Osteocyte (in vitro differentiated cells): ENCODE results near the gene KLF8. TPM values are rescaled to one million over a fixed set of nuclear protein-coding genes. Genes with fewer than 3 reads are reported as not detected.

ENCODE experiments used
- DNase-seq: peaks from one replicate; pipeline ENCODE4 v3.0.0; 2021; ENCODE audit warnings: mixed read lengths; ENCODE audit not compliant: unreplicated experiment; ENCODE audit errors: extremely low spot score
- H3K27ac Mint-ChIP-seq: one replicate; pipeline ENCODE4 v1.8.0; 2021; ENCODE audit warnings: mild to moderate bottlenecking, mixed read lengths; ENCODE audit not compliant: unreplicated experiment
- H3K27me3 Mint-ChIP-seq: one replicate; pipeline ENCODE4 v1.8.0; 2021; ENCODE audit warnings: mixed read lengths; ENCODE audit not compliant: unreplicated experiment
- H3K36me3 Mint-ChIP-seq: one replicate; pipeline ENCODE4 v1.8.0; 2021; ENCODE audit warnings: mixed read lengths; ENCODE audit not compliant: unreplicated experiment
- H3K4me1 Mint-ChIP-seq: one replicate; pipeline ENCODE4 v1.8.0; 2021; ENCODE audit warnings: mixed read lengths; ENCODE audit not compliant: unreplicated experiment
- H3K4me3 Mint-ChIP-seq: one replicate; pipeline ENCODE4 v1.8.0; 2021; ENCODE audit warnings: mild to moderate bottlenecking, moderate library complexity, mixed read lengths; ENCODE audit not compliant: unreplicated experiment
- H3K9me3 Mint-ChIP-seq: one replicate; pipeline ENCODE4 v1.8.0; 2021; ENCODE audit warnings: mixed read lengths; ENCODE audit not compliant: unreplicated experiment
- total RNA-seq: library from RNA; stranded (reverse); gene quantifications from 2 replicates; pipeline ENCODE4 v1.2.1, GENCODE V29; 2021
- TF ChIP-seq, protein P1 (sequence below): fragments of 200-600 bp; sonication (generic); IDR thresholded peaks from 2 replicates; pipeline ENCODE4 v1.5.0; 2021; ENCODE audit warnings: antibody characterized with exemption, mild to moderate bottlenecking, moderate library complexity

The KLF8 gene
- total RNA-seq, 1 donor from 2014 or later: 0.78 TPM

DNA sequence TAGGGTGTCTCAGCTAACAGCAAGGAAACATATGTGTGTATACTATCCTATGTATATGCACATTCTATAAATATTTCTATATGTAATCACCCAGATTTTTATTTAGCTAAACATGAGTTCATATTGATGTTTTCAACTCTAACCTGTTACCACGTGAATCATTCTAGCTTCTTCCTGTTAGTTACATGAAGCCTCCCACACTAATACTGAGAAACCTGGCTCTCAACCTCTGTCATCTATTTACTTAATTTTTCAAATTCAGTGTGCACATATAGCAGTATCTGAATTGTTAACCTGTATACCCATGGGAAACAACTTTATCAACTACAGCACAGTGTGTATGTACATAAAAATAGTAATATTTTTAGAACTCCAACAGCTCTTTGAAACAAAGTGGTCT is 57.3 kb downstream of the KLF8 start:
- Mint-ChIP-seq H3K4me1 (no peaks in the 10 kb centered on the region), H3K36me3 (no peaks in the 10 kb centered on the region), H3K27me3 (no peaks in the 10 kb centered on the region), H3K27ac (no peak overlapping the region), H3K4me3 (no peak overlapping the region), H3K9me3 (peaks cover 31% of the 10 kb centered on the region)
- DNase-seq: no peak
- TF ChIP-seq, protein P1, sequence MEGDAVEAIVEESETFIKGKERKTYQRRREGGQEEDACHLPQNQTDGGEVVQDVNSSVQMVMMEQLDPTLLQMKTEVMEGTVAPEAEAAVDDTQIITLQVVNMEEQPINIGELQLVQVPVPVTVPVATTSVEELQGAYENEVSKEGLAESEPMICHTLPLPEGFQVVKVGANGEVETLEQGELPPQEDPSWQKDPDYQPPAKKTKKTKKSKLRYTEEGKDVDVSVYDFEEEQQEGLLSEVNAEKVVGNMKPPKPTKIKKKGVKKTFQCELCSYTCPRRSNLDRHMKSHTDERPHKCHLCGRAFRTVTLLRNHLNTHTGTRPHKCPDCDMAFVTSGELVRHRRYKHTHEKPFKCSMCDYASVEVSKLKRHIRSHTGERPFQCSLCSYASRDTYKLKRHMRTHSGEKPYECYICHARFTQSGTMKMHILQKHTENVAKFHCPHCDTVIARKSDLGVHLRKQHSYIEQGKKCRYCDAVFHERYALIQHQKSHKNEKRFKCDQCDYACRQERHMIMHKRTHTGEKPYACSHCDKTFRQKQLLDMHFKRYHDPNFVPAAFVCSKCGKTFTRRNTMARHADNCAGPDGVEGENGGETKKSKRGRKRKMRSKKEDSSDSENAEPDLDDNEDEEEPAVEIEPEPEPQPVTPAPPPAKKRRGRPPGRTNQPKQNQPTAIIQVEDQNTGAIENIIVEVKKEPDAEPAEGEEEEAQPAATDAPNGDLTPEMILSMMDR: no peak

DNA sequence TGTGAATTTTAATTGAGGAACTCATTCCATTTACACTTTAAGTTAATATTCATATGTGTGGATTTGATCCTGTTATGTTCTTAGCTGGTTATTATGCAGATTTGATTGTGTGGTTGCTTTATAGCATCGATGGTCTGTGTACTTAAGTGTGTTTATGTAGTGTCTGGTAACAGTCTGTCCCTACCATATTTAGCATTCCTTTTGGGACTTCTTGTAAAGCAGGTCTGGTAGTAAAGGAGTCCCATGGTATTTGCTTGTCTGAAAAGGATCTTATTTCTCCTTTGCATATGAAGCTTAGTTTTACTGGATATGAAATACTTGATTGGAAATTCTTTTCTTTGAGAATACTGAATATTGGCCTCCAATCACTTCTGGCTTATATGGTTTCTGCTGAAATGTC is 76.6 kb downstream of the KLF8 start:
- Mint-ChIP-seq H3K27ac (no peak overlapping the region), H3K27me3 (no peaks in the 10 kb centered on the region), H3K9me3 (peaks cover 70% of the 10 kb centered on the region), H3K36me3 (no peaks in the 10 kb centered on the region), H3K4me1 (no peaks in the 10 kb centered on the region), H3K4me3 (no peak overlapping the region)
- DNase-seq: no peak
- TF ChIP-seq, protein P1: no peak

DNA sequence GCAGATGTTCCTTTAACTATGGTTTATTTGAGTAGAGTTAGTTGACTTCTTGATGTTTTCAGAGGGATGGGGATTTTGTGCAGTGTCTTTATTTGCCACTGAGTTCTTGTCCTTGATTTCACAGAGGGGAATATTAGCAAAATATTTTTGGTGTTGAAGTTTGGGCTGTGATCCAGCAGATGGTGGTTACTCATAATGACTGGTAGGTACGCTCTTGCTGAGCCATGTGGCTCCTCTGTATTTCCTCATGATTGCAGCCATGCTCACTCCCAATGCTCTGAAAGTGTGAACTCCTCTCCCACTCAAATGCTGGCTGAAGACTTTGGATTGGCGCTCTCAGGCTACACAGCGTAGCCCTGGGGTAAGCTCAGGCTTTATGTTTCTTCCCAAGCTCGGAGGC is 77.7 kb downstream of the KLF8 start:
- TF ChIP-seq, protein P1: no peak
- Mint-ChIP-seq H3K9me3 (peaks cover 63% of the 10 kb centered on the region), H3K36me3 (no peaks in the 10 kb centered on the region), H3K4me3 (no peak overlapping the region), H3K4me1 (no peaks in the 10 kb centered on the region), H3K27me3 (no peaks in the 10 kb centered on the region), H3K27ac (no peak overlapping the region)
- no peak for DNase-seq

DNA sequence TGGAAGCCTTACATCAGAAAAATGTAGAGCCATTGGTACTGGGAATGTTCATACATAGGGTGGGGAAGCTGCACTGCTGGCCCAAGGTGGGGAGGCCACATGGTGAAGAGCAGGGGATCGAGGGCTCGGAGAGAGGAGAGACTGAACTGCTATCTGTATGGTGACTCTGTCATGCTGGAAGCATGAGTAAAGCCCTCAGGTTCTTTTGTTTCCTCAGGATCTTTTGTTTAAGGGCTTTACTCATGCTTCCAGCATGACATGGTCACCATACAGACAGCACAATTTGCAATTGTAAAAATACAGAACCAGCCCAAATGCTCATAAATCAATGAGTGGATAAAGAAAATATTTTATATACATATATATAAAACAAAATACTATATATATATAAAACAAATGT is 78.4 kb downstream of the KLF8 start:
- Mint-ChIP-seq H3K36me3 (no peaks in the 10 kb centered on the region), H3K27ac (no peak overlapping the region), H3K4me3 (no peak overlapping the region), H3K9me3 (peaks cover 57% of the 10 kb centered on the region), H3K4me1 (no peaks in the 10 kb centered on the region), H3K27me3 (no peaks in the 10 kb centered on the region)
- no peak for DNase-seq
- TF ChIP-seq, protein P1: no peak

DNA sequence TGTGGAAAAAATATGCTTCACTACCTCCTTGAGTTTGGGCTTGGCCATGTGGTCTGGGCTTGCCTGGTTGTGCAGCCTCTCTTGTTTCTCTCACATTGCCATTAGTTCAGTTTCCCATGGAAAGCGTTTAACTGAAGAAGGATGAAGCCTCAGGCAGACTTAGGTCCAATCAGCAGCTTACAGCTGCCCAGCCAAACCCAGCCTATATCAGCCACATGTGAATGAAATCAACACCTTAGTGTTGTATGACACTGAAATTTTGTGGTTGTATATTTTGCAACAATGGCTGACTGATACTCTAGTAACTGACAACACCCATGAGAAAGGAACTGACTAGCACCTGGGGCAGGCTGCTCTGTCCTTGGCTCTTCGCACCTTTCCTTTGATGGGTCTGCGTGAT is 81.2 kb downstream of the KLF8 start:
- peaks cover 54% of the 10 kb centered on the region for H3K9me3 Mint-ChIP-seq
- no peaks in the 10 kb centered on the region for H3K36me3 Mint-ChIP-seq
- H3K27me3 Mint-ChIP-seq: no peaks in the 10 kb centered on the region
- no peak overlapping the region for H3K4me3 Mint-ChIP-seq
- TF ChIP-seq, protein P1: no peak
- no peak overlapping the region for H3K27ac Mint-ChIP-seq
- DNase-seq: no peak
- no peaks in the 10 kb centered on the region for H3K4me1 Mint-ChIP-seq
